Loucy (cell line): ENCODE results near the gene CROCC2.

Source experiments
- H2AFZ ChIP-seq: fragments of 200-600 bp; sonication (generic); 2 replicates; pipeline ENCODE4 v1.6.0; 2016; ENCODE audit warnings: antibody characterized with exemption, mild to moderate bottlenecking, low read length, moderate library complexity
- H3F3A ChIP-seq: fragments of 200-600 bp; 2 replicates; pipeline ENCODE4 v1.6.0; 2016; ENCODE audit warnings: antibody characterized with exemption, low read depth, mild to moderate bottlenecking
- H3K27me3 ChIP-seq: fragments of 200-600 bp; sonication (generic); 2 replicates; pipeline ENCODE4 v1.6.1; 2014; ENCODE audit warnings: low read length, mild to moderate bottlenecking; ENCODE audit not compliant: insufficient read depth, poor library complexity, severe bottlenecking
- H3K36me3 ChIP-seq: fragments of 200-600 bp; sonication (generic); 2 replicates; pipeline ENCODE4 v1.6.1; 2016; ENCODE audit warnings: low read length; ENCODE audit not compliant: insufficient read depth
- H3K4me1 ChIP-seq: fragments of 200-600 bp; sonication (generic); 2 replicates; pipeline ENCODE4 v1.5.1; 2014; ENCODE audit warnings: low read length, mild to moderate bottlenecking; ENCODE audit not compliant: insufficient read depth, poor library complexity, severe bottlenecking
- H3K4me2 ChIP-seq: fragments of 200-600 bp; sonication (generic); 2 replicates; pipeline ENCODE4 v1.6.0; 2014; ENCODE audit warnings: antibody characterized with exemption, low read length, low read depth, mild to moderate bottlenecking; ENCODE audit not compliant: poor library complexity, severe bottlenecking
- H3K4me3 ChIP-seq: fragments of 200-600 bp; sonication (generic); 2 replicates; pipeline ENCODE4 v1.5.1; 2014; ENCODE audit warnings: low read length, mild to moderate bottlenecking, mixed read lengths; ENCODE audit not compliant: poor library complexity, severe bottlenecking
- H3K79me2 ChIP-seq: fragments of 200-600 bp; sonication (generic); 2 replicates; pipeline ENCODE4 v1.6.1; 2014; ENCODE audit warnings: low read length; ENCODE audit not compliant: insufficient read depth
- H3K9ac ChIP-seq: fragments of 200-600 bp; sonication (generic); 2 replicates; pipeline ENCODE4 v1.6.0; 2014; ENCODE audit warnings: mild to moderate bottlenecking, low read depth, low read length, moderate library complexity; ENCODE audit not compliant: poor library complexity, severe bottlenecking
- H3K9me2 ChIP-seq: fragments of 200-600 bp; sonication (generic); replicated peaks from 2 replicates; pipeline ENCODE4 v1.6.1; 2016; ENCODE audit warnings: low read depth, low read length, mixed read lengths
- H3K9me3 ChIP-seq: fragments of 200-600 bp; sonication (generic); 2 replicates; pipeline ENCODE4 v1.6.1; 2014; ENCODE audit warnings: mild to moderate bottlenecking, antibody characterized with exemption, low read length, low read depth; ENCODE audit not compliant: insufficient read depth
- H4K20me1 ChIP-seq: fragments of 200-600 bp; sonication (generic); 2 replicates; pipeline ENCODE4 v1.6.0; 2014; ENCODE audit warnings: antibody characterized with exemption, low read length, mild to moderate bottlenecking; ENCODE audit not compliant: insufficient read depth, poor library complexity, severe bottlenecking
- CTCF ChIP-seq: fragments of 200-600 bp; sonication (generic); conservative IDR thresholded peaks from 2 replicates; pipeline ENCODE4 v1.5.1; 2014; ENCODE audit warnings: mild to moderate bottlenecking, antibody characterized with exemption, low read length
- EZH2phosphoT487 ChIP-seq: fragments of 200-600 bp; IDR thresholded peaks from 2 replicates; pipeline ENCODE4 v1.6.1; 2018; ENCODE audit warnings: antibody characterized with exemption, mild to moderate bottlenecking, moderate library complexity, borderline replicate concordance

Gene CROCC2

GRCh38 chr2:240889601-240890560 is 16.3 kb upstream of the CROCC2 start:
- Histone ChIP-seq H2AFZ (no peak overlapping the region), H4K20me1 (no peaks in the 10 kb centered on the region), H3K4me1 (no peaks in the 10 kb centered on the region), H3K9ac (no peak overlapping the region), H3K9me3 (peaks cover 6% of the 10 kb centered on the region; the same call in 1 of the 2 replicates), H3K79me2 (no peaks in the 10 kb centered on the region), H3K4me3 (no peak overlapping the region), H3K27me3 (no peaks in the 10 kb centered on the region), H3K4me2 (no peak overlapping the region), H3F3A (no peaks in the 10 kb centered on the region), H3K9me2 (no peaks in the 10 kb centered on the region), H3K36me3 (no peaks in the 10 kb centered on the region)
- no peak for TF ChIP-seq EZH2phosphoT487
- TF ChIP-seq CTCF = no peak

- H4K20me1 ChIP-seq = no peaks in the 10 kb centered on the region
- H3K9ac ChIP-seq = no peak overlapping the region
- H3K4me1 ChIP-seq = no peaks in the 10 kb centered on the region
- no peaks in the 10 kb centered on the region for H3K79me2 ChIP-seq
- H3K4me2 ChIP-seq = no peak overlapping the region
- no peak for TF ChIP-seq EZH2phosphoT487
- no peak for TF ChIP-seq CTCF
- no peaks in the 10 kb centered on the region for H3K27me3 ChIP-seq
- H3K9me3 ChIP-seq = peaks cover 6% of the 10 kb centered on the region; the same call in 1 of the 2 replicates
- no peaks in the 10 kb centered on the region for H3K36me3 ChIP-seq
- no peak overlapping the region for H3K4me3 ChIP-seq
- H3F3A ChIP-seq = no peaks in the 10 kb centered on the region
- no peak overlapping the region for H2AFZ ChIP-seq
- no peaks in the 10 kb centered on the region for H3K9me2 ChIP-seq
Observed at GRCh38 chr2:240890691-240891090, 15.4 kb upstream of the CROCC2 start.

- H3K4me2 ChIP-seq = no peak overlapping the region
Observed at GRCh38 chr2:240891492-240892340, 14.4 kb upstream of the CROCC2 start.

More at GRCh38 chr2:240891492-240892340, 14.4 kb upstream of the CROCC2 start:
- Histone ChIP-seq H3K79me2 (no peaks in the 10 kb centered on the region), H3K4me1 (no peaks in the 10 kb centered on the region), H3K4me3 (no peak overlapping the region), H4K20me1 (no peaks in the 10 kb centered on the region), H3K9me3 (peaks cover 6% of the 10 kb centered on the region; the same call in 1 of the 2 replicates), H2AFZ (no peak overlapping the region), H3F3A (no peaks in the 10 kb centered on the region), H3K9ac (no peak overlapping the region), H3K36me3 (no peaks in the 10 kb centered on the region), H3K9me2 (no peaks in the 10 kb centered on the region), H3K27me3 (no peaks in the 10 kb centered on the region)
- TF ChIP-seq EZH2phosphoT487 = no peak
- TF ChIP-seq CTCF = no peak
